Fibroblast of lung (primary cell): ENCODE measurements around the gene UCP3. TPM values are rescaled to one million over a fixed set of nuclear protein-coding genes. Genes with fewer than 3 reads are reported as not detected.

Experiments used
- DNase-seq, 2 donors: peaks; one replicate each; pipeline versions ENCODE4 v3.0.0 to v3.0.0-alpha.2; 2010; ENCODE audit warnings: low read depth in 2 of 2
- H2AFZ ChIP-seq: 2 replicates; pipeline ENCODE4 v1.5.1; 2012; ENCODE audit warnings: low read length, control low read depth, inconsistent platforms
- H3K27ac ChIP-seq: 2 replicates; pipeline ENCODE4 v1.5.1; 2011; ENCODE audit warnings: low read length, control low read depth; ENCODE audit not compliant: insufficient read depth
- H3K27me3 ChIP-seq: 2 replicates; pipeline ENCODE4 v1.5.1; 2011; ENCODE audit warnings: mild to moderate bottlenecking, low read length; ENCODE audit not compliant: control insufficient read depth, insufficient read depth
- H3K36me3 ChIP-seq: 2 replicates; pipeline ENCODE4 v1.5.1; 2011; ENCODE audit warnings: low read length; ENCODE audit not compliant: control insufficient read depth, insufficient read depth
- H3K4me1 ChIP-seq: 2 replicates; pipeline ENCODE4 v1.5.1; 2011; ENCODE audit warnings: low read length; ENCODE audit not compliant: control insufficient read depth, insufficient read depth; ENCODE audit errors: extremely low read depth
- H3K4me2 ChIP-seq: 2 replicates; pipeline ENCODE4 v1.5.1; 2011; ENCODE audit warnings: low read length, control low read depth; ENCODE audit not compliant: insufficient read depth; ENCODE audit errors: extremely low read depth
- H3K4me3 ChIP-seq, 4 experiments: fragments of 200-600 bp in 1 of 4; sonication (generic) in 1 of 4; replicated peaks in 1 of 4; 2 replicates each; pipeline ENCODE4 v1.5.1; 2011 to 2016; ENCODE audit warnings: low read length in 4 of 4, low read depth in 3 of 4, mild to moderate bottlenecking in 3 of 4, control low read depth in 2 of 4, inconsistent platforms in 1 of 4, mixed read lengths in 1 of 4; ENCODE audit not compliant: insufficient read depth in 1 of 4; ENCODE audit errors: control extremely low read depth in 1 of 4
- H3K79me2 ChIP-seq: 2 replicates; pipeline ENCODE4 v1.5.1; 2012; ENCODE audit warnings: mild to moderate bottlenecking, low read length, inconsistent platforms; ENCODE audit not compliant: control insufficient read depth, insufficient read depth
- H3K9ac ChIP-seq: 2 replicates; pipeline ENCODE4 v1.5.1; 2011; ENCODE audit warnings: mild to moderate bottlenecking, low read length, control low read depth; ENCODE audit not compliant: insufficient read depth
- H3K9me3 ChIP-seq: 2 replicates; pipeline ENCODE4 v1.5.1; 2012; ENCODE audit warnings: low read depth, low read length; ENCODE audit not compliant: control insufficient read depth, insufficient read depth
- H4K20me1 ChIP-seq: 2 replicates; pipeline ENCODE4 v1.5.1; 2011; ENCODE audit warnings: low read length; ENCODE audit not compliant: control insufficient read depth, insufficient read depth; ENCODE audit errors: extremely low read depth
- EZH2 ChIP-seq: IDR thresholded peaks from 2 replicates; pipeline ENCODE4 v1.5.1; 2012; ENCODE audit warnings: low read length, control low read depth, mild to moderate bottlenecking; ENCODE audit errors: missing control alignments
- polyA plus RNA-seq, 2 donors: library from polyadenylated mRNA; depleted of rRNA in 1 of 2; stranded (reverse) in 1 of 2; unstranded in 1 of 2; fragments of >200 nt; gene quantifications; 2 replicates each; pipeline ENCODE4 v1.2.1, GENCODE V29; 2011 to 2012; ENCODE audit warnings: missing spikeins in 1 of 2
- total RNA-seq: library from RNA; depleted of rRNA; stranded (reverse); fragments of >200 nt; gene quantifications from 2 replicates; pipeline ENCODE4 v1.2.1, GENCODE V29; 2014
- TF ChIP-seq, protein P1 (sequence below), 2 donors: IDR thresholded peaks in 1 of 2; conservative IDR thresholded peaks in 1 of 2; 1 replicate in 1 of 2; 2 replicates in 1 of 2; pipeline ENCODE4 v1.5.1; 2011 to 2012; ENCODE audit warnings: low read length in 2 of 2, control low read depth in 1 of 2, inconsistent platforms in 1 of 2, low read depth in 1 of 2, mild to moderate bottlenecking in 1 of 2

Gene UCP3
- total and polyA plus RNA-seq, 2 donors (not counting 1 experiment from before 2014, with no cell fraction given): 0.18 to 0.33 TPM

DNA sequence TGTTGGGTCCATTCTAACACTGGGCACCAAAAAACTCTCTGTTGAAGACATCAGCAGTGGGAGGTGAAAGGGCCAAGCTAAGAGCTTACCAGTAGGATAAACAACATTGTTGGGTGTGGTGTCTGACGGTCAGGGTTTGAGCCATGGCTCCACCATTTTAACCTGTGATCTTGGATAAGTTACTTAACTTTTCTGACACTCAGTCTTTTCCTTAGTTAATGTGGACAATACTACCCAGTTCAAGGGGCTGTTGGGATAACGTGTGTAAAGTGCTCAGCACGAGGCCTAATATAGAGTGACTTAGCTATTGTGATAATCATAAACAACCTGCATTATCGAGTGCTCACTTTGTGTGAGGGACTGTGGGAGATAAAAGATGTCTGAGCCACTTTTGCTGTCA is 6.1 kb downstream of the UCP3 start:
- no peak overlapping the region for H2AFZ ChIP-seq
- H3K4me2 ChIP-seq: no peak overlapping the region
- H3K27ac ChIP-seq: no peak overlapping the region
- H3K4me3 ChIP-seq: no peak overlapping the region
- no peaks in the 10 kb centered on the region for H3K36me3 ChIP-seq
- H3K9me3 ChIP-seq: no peaks in the 10 kb centered on the region
- DNase-seq: no peak
- H3K27me3 ChIP-seq: no peaks in the 10 kb centered on the region
- H3K4me1 ChIP-seq: no peaks in the 10 kb centered on the region
- no peaks in the 10 kb centered on the region for H4K20me1 ChIP-seq
- no peak overlapping the region for H3K9ac ChIP-seq
- TF ChIP-seq, protein P1, sequence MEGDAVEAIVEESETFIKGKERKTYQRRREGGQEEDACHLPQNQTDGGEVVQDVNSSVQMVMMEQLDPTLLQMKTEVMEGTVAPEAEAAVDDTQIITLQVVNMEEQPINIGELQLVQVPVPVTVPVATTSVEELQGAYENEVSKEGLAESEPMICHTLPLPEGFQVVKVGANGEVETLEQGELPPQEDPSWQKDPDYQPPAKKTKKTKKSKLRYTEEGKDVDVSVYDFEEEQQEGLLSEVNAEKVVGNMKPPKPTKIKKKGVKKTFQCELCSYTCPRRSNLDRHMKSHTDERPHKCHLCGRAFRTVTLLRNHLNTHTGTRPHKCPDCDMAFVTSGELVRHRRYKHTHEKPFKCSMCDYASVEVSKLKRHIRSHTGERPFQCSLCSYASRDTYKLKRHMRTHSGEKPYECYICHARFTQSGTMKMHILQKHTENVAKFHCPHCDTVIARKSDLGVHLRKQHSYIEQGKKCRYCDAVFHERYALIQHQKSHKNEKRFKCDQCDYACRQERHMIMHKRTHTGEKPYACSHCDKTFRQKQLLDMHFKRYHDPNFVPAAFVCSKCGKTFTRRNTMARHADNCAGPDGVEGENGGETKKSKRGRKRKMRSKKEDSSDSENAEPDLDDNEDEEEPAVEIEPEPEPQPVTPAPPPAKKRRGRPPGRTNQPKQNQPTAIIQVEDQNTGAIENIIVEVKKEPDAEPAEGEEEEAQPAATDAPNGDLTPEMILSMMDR (conservative IDR thresholded peaks at IDR 0.05 in 1 of 2, IDR thresholded peaks at IDR 0.05 in 1 of 2; ENCODE audit: low read depth in 1 of 2, low read length in 2 of 2): no peak
- no peak for TF ChIP-seq EZH2
- H3K79me2 ChIP-seq: no peaks in the 10 kb centered on the region

DNA sequence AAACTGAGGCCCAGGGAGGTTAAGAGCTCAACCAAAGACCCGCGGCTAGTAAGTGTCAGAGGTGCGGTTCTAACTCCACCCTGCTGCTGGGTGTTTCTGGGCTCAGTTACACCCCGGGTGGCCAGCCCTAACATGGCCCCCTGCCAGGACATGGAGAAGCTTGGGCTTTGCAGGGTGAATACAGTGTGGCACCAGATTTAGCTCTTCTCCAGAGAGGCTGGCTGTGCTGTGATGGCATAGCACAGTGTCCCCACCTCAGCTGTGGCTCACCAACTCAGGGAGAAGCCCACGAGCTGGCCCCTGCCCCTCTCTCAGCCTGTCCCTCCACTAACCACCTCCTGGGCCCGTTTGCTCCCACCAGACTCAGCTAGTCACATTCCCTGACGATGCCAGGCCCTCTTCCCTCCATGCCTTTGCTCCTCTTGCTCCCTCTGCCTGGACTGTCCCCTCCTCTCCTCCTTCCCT is 7.0 kb downstream of the UCP3 start:
- Histone ChIP-seq H2AFZ (no peak overlapping the region), H3K27me3 (no peaks in the 10 kb centered on the region), H3K4me2 (no peak overlapping the region)

DNA sequence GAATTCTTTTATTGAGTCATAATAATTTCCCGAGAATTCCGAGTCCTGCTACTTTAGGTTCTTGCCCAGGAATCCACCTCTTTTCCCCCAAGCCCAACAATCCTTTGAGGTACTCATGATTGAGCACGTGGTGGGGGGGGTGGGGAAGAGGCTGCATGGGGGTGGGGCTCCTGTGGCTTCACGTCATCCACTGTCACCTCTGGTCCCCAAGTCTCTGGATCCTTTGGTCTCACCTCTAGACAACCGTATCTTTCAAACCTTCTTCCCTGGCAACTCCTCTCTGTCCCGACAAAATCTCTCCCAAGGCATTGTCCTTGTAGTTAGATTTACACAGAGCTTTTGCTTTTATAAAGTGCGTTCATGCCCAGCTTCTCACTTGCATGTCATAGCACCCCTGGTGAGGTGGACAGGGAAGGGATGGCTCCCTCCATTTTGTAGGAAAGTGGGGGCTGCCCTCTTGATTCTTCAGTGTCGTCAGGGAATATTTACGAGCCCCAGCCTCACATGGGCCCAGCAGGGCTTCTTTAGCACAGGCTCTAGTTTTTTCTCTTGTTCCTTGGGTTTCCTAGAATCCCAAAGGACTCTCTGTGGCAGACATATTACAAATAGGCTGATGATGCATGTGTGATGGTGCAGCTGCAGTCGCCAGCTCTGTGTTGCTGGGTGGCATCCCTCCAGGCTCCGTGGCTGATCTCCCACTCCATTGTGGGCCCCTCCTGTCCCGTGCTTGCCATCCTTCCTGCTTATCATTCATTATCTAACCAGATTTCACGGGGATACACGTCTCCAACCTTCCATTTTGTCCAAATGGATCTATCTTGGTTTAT is 8.4 kb downstream of the UCP3 start:
- Histone ChIP-seq H3K4me3 (no peak overlapping the region), H3K27me3 (no peaks in the 10 kb centered on the region), H3K27ac (no peak overlapping the region), H3K4me1 (no peaks in the 10 kb centered on the region), H3K9ac (no peak overlapping the region), H3K4me2 (no peak overlapping the region), H3K79me2 (no peaks in the 10 kb centered on the region), H4K20me1 (no peaks in the 10 kb centered on the region), H2AFZ (no peak overlapping the region), H3K36me3 (no peaks in the 10 kb centered on the region), H3K9me3 (no peaks in the 10 kb centered on the region)
- TF ChIP-seq, protein P1 (conservative IDR thresholded peaks at IDR 0.05 in 1 of 2, IDR thresholded peaks at IDR 0.05 in 1 of 2; ENCODE audit: low read depth in 1 of 2, low read length in 2 of 2): no peak
- DNase-seq: no peak

More for the DNA sequence above, 7.0 kb downstream of the UCP3 start:
- H3K27ac ChIP-seq: no peak overlapping the region
- no peaks in the 10 kb centered on the region for H3K79me2 ChIP-seq
- no peaks in the 10 kb centered on the region for H4K20me1 ChIP-seq
- no peaks in the 10 kb centered on the region for H3K9me3 ChIP-seq
- no peak overlapping the region for H3K4me3 ChIP-seq
- no peaks in the 10 kb centered on the region for H3K4me1 ChIP-seq
- no peak for DNase-seq
- H3K9ac ChIP-seq: no peak overlapping the region
- no peaks in the 10 kb centered on the region for H3K36me3 ChIP-seq
- TF ChIP-seq EZH2: no peak
- TF ChIP-seq, protein P1 (conservative IDR thresholded peaks at IDR 0.05 in 1 of 2, IDR thresholded peaks at IDR 0.05 in 1 of 2; ENCODE audit: low read depth in 1 of 2, low read length in 2 of 2): no peak
